Activated CD4-positive, alpha-beta T cell treated with anti-CD3 and anti-CD28 coated beads, Interleukin-2, amount 10 ng/mL, durations not matched to agents 7 days and 5 days (primary cell): ENCODE measurements around the gene PDE10A. TPM values are rescaled to one million over a fixed set of nuclear protein-coding genes. Genes with fewer than 3 reads are reported as not detected.
"Not testable (repeated sequence)": the region's sequence is repeated elsewhere in the genome, so short reads cannot be mapped to it uniquely, and the experiment has no call there.

Experiments
- CTCF ChIA-PET: fragments of 350-600 bp; sonication (Branson Sonifier 250); formaldehyde crosslinking; loops from one replicate; lab custom pipeline; 2021; ENCODE audit warnings: antibody characterized with exemption; lab: Charles Lee
- POLR2A ChIA-PET: fragments of 350-600 bp; sonication (Branson Sonifier 250); formaldehyde crosslinking; loops from one replicate; lab custom pipeline; 2021; ENCODE audit warnings: antibody characterized with exemption; lab: Charles Lee
- DNase-seq: peaks from one replicate; pipeline ENCODE4 v3.0.0-alpha.2; 2020
- H3K27ac Mint-ChIP-seq: one replicate; pipeline ENCODE4 v1.8.0; 2021; ENCODE audit warnings: mild to moderate bottlenecking, moderate library complexity, mixed read lengths
- H3K27me3 Mint-ChIP-seq: one replicate; pipeline ENCODE4 v1.8.0; 2021; ENCODE audit warnings: mixed read lengths
- H3K36me3 Mint-ChIP-seq: one replicate; pipeline ENCODE4 v1.8.0; 2021; ENCODE audit warnings: low read depth, mixed read lengths
- H3K4me1 Mint-ChIP-seq: one replicate; pipeline ENCODE4 v1.8.0; 2021; ENCODE audit warnings: mixed read lengths
- H3K4me3 Mint-ChIP-seq: one replicate; pipeline ENCODE4 v1.8.0; 2021; ENCODE audit warnings: mild to moderate bottlenecking, moderate library complexity, mixed read lengths
- H3K9me3 Mint-ChIP-seq: one replicate; pipeline ENCODE4 v1.8.0; 2021; ENCODE audit warnings: mixed read lengths
- total RNA-seq, 2 experiments: library from RNA; stranded (reverse); gene quantifications; one replicate each; pipeline ENCODE4 v1.2.3, GENCODE V29; 2021

PDE10A gene
- total RNA-seq, 2 experiments from 2014 or later, result not detected

GRCh38 chr6:165508321-165508869 is 154.6 kb downstream of the PDE10A start:
- DNase-seq, result no peak
- Mint-ChIP-seq H3K4me1 (peaks cover 11% of the 10 kb centered on the region), H3K9me3 (no peaks in the 10 kb centered on the region), H3K27me3 (peaks cover 4% of the 10 kb centered on the region), H3K36me3 (no peaks in the 10 kb centered on the region), H3K4me3 (no peak overlapping the region), H3K27ac (no peak overlapping the region)
- POLR2A ChIA-PET, result no interaction called here
- CTCF ChIA-PET, result no interaction called here

GRCh38 chr6:165506657-165507056 is 156.4 kb downstream of the PDE10A start:
- peaks cover 4% of the 10 kb centered on the region for H3K27me3 Mint-ChIP-seq
- CTCF ChIA-PET, result no interaction called here

GRCh38 chr6:165500214-165500907 is 162.7 kb downstream of the PDE10A start:
- DNase-seq, H3K27ac Mint-ChIP-seq, H3K27me3 Mint-ChIP-seq, H3K36me3 Mint-ChIP-seq, H3K4me3 Mint-ChIP-seq, H3K9me3 Mint-ChIP-seq, H3K4me1 Mint-ChIP-seq, CTCF ChIA-PET, POLR2A ChIA-PET: not testable (repeated sequence)

More at GRCh38 chr6:165506657-165507056, 156.4 kb downstream of the PDE10A start:
- Mint-ChIP-seq H3K4me1 (peaks cover 4% of the 10 kb centered on the region), H3K27ac (no peak overlapping the region), H3K36me3 (no peaks in the 10 kb centered on the region), H3K4me3 (no peak overlapping the region), H3K9me3 (no peaks in the 10 kb centered on the region)
- POLR2A ChIA-PET, result no interaction called here
- no peak for DNase-seq

- POLR2A ChIA-PET, result no interaction called here
Measured at GRCh38 chr6:165497472-165497871, 165.6 kb downstream of the PDE10A start.

GRCh38 chr6:165488624-165489295 is 174.3 kb downstream of the PDE10A start:
- no peaks in the 10 kb centered on the region for H3K36me3 Mint-ChIP-seq
- no peak overlapping the region for H3K27ac Mint-ChIP-seq
- no peaks in the 10 kb centered on the region for H3K9me3 Mint-ChIP-seq
- no peaks in the 10 kb centered on the region for H3K4me1 Mint-ChIP-seq
- ChIA-PET CTCF (interaction anchor here (0.7 kb wide), 1 partner anchor 65 kb away, joined by 3 read pairs; no protein-coding TSS in a partner anchor), POLR2A (no interaction called here)
- no peak for DNase-seq
- H3K4me3 Mint-ChIP-seq, result no peak overlapping the region
- H3K27me3 Mint-ChIP-seq, result no peaks in the 10 kb centered on the region

More at GRCh38 chr6:165497472-165497871, 165.6 kb downstream of the PDE10A start:
- Mint-ChIP-seq H3K9me3 (no peaks in the 10 kb centered on the region), H3K27me3 (no peaks in the 10 kb centered on the region), H3K4me1 (no peaks in the 10 kb centered on the region), H3K27ac (no peak overlapping the region), H3K4me3 (no peak overlapping the region), H3K36me3 (no peaks in the 10 kb centered on the region)
- DNase-seq, result no peak
- CTCF ChIA-PET, result no interaction called here

- no peaks in the 10 kb centered on the region for H3K36me3 Mint-ChIP-seq
- ChIA-PET POLR2A (no interaction called here), CTCF (no interaction called here)
- H3K4me3 Mint-ChIP-seq, result no peak overlapping the region
- no peak overlapping the region for H3K27ac Mint-ChIP-seq
- H3K27me3 Mint-ChIP-seq, result no peaks in the 10 kb centered on the region
- no peaks in the 10 kb centered on the region for H3K9me3 Mint-ChIP-seq
- no peaks in the 10 kb centered on the region for H3K4me1 Mint-ChIP-seq
- DNase-seq, result no peak
Measured at GRCh38 chr6:165487950-165488349, 175.1 kb downstream of the PDE10A start.

- no peaks in the 10 kb centered on the region for H3K27me3 Mint-ChIP-seq
- H3K4me3 Mint-ChIP-seq, result no peak overlapping the region
- H3K4me1 Mint-ChIP-seq, result no peaks in the 10 kb centered on the region
- no peak overlapping the region for H3K27ac Mint-ChIP-seq
- H3K9me3 Mint-ChIP-seq, result no peaks in the 10 kb centered on the region
- no peak for DNase-seq
- H3K36me3 Mint-ChIP-seq, result no peaks in the 10 kb centered on the region
- POLR2A ChIA-PET, result no interaction called here
- CTCF ChIA-PET, result no interaction called here
Measured at GRCh38 chr6:165487347-165487746, 175.7 kb downstream of the PDE10A start.

- Mint-ChIP-seq H3K4me1 (no peaks in the 10 kb centered on the region), H3K27ac (no peak overlapping the region), H3K36me3 (no peaks in the 10 kb centered on the region), H3K4me3 (no peak overlapping the region), H3K27me3 (no peaks in the 10 kb centered on the region), H3K9me3 (no peaks in the 10 kb centered on the region)
- ChIA-PET POLR2A (no interaction called here), CTCF (no interaction called here)
- DNase-seq, result no peak
Measured at GRCh38 chr6:165486183-165487137, 176.6 kb downstream of the PDE10A start.

- Mint-ChIP-seq H3K27ac (no peak overlapping the region), H3K36me3 (no peaks in the 10 kb centered on the region), H3K27me3 (no peaks in the 10 kb centered on the region), H3K4me1 (no peaks in the 10 kb centered on the region), H3K9me3 (no peaks in the 10 kb centered on the region), H3K4me3 (no peak overlapping the region)
- CTCF ChIA-PET, result no interaction called here
- no peak for DNase-seq
- POLR2A ChIA-PET, result no interaction called here
Measured at GRCh38 chr6:165484178-165484889, 178.7 kb downstream of the PDE10A start.

- Mint-ChIP-seq H3K9me3 (no peaks in the 10 kb centered on the region), H3K27ac (no peak overlapping the region), H3K36me3 (no peaks in the 10 kb centered on the region), H3K4me3 (no peak overlapping the region), H3K27me3 (no peaks in the 10 kb centered on the region), H3K4me1 (no peaks in the 10 kb centered on the region)
- ChIA-PET POLR2A (no interaction called here), CTCF (no interaction called here)
- DNase-seq, result no peak
Measured at GRCh38 chr6:165481921-165482320, 181.1 kb downstream of the PDE10A start.

GRCh38 chr6:165480916-165481315 is 182.1 kb downstream of the PDE10A start:
- DNase-seq, result no peak
- CTCF ChIA-PET, result no interaction called here
- Mint-ChIP-seq H3K36me3 (no peaks in the 10 kb centered on the region), H3K9me3 (no peaks in the 10 kb centered on the region), H3K4me1 (no peaks in the 10 kb centered on the region), H3K4me3 (no peak overlapping the region), H3K27ac (no peak overlapping the region), H3K27me3 (no peaks in the 10 kb centered on the region)
- POLR2A ChIA-PET, result no interaction called here

GRCh38 chr6:165478581-165478980 is 184.5 kb downstream of the PDE10A start:
- H3K4me3 Mint-ChIP-seq, result no peak overlapping the region
- ChIA-PET POLR2A (no interaction called here), CTCF (interaction anchor here (0.9 kb wide), 1 partner anchor 15 kb away, joined by 3 read pairs; no protein-coding TSS in a partner anchor)
- no peak overlapping the region for H3K27ac Mint-ChIP-seq
- no peak for DNase-seq
- no peaks in the 10 kb centered on the region for H3K27me3 Mint-ChIP-seq
- no peaks in the 10 kb centered on the region for H3K9me3 Mint-ChIP-seq
- no peaks in the 10 kb centered on the region for H3K4me1 Mint-ChIP-seq
- H3K36me3 Mint-ChIP-seq, result no peaks in the 10 kb centered on the region
